WTC11 (cell line): ENCODE data around the gene PNPT1. TPM values are rescaled to one million over a fixed set of nuclear protein-coding genes. Genes with fewer than 3 reads are reported as not detected.

Experiments
- ATAC-seq: fragments of 200-7000 bp; cut with Tn5 transposase; 2 replicates; pipeline ENCODE4 v1.10.0; 2021; ENCODE audit warnings: mild to moderate bottlenecking, moderate library complexity
- CTCF ChIA-PET: fragments of 300-600 bp; sonication (Branson Sonifier 250); formaldehyde crosslinking; loops from one replicate; lab custom pipeline; 2021; ENCODE audit warnings: antibody characterized with exemption; lab: Charles Lee
- POLR2A ChIA-PET: fragments of 350-600 bp; sonication (Branson Sonifier 250); formaldehyde crosslinking; loops from one replicate; lab custom pipeline; 2021; ENCODE audit warnings: antibody characterized with exemption; lab: Charles Lee
- DNase-seq: peaks from one replicate; pipeline ENCODE4 v3.0.0; 2021; ENCODE audit warnings: low spot score
- H3K27ac Mint-ChIP-seq: 2 replicates; pipeline ENCODE4 v1.8.0; 2021; ENCODE audit warnings: mixed read lengths
- H3K27me3 Mint-ChIP-seq: 2 replicates; pipeline ENCODE4 v1.8.0; 2021; ENCODE audit warnings: low read depth, mild to moderate bottlenecking, moderate library complexity, mixed read lengths
- H3K36me3 Mint-ChIP-seq: 2 replicates; pipeline ENCODE4 v1.8.0; 2021; ENCODE audit warnings: mixed read lengths
- H3K4me1 Mint-ChIP-seq: 2 replicates; pipeline ENCODE4 v1.8.0; 2022; ENCODE audit warnings: mixed read lengths
- H3K4me3 Mint-ChIP-seq: 2 replicates; pipeline ENCODE4 v1.8.0; 2021; ENCODE audit warnings: mild to moderate bottlenecking, moderate library complexity, mixed read lengths
- H3K9me3 Mint-ChIP-seq: 2 replicates; pipeline ENCODE4 v1.8.0; 2021; ENCODE audit warnings: mixed read lengths
- AR ChIP-seq: fragments of 250-450 bp; sonication (Bioruptor Pico); IDR thresholded peaks from 2 replicates; pipeline ENCODE4 v1.9.0; 2021; ENCODE audit warnings: mild to moderate bottlenecking
- ATF1 ChIP-seq: sonication (generic); formaldehyde crosslinking; IDR thresholded peaks from 2 replicates; pipeline ENCODE4 v1.8.1; 2023; ENCODE audit warnings: mild to moderate bottlenecking, moderate library complexity, missing genetic modification reagents
- ATF3 ChIP-seq: sonication (generic); formaldehyde crosslinking; conservative IDR thresholded peaks from 2 replicates; pipeline ENCODE4 v1.8.1; 2022; ENCODE audit warnings: mild to moderate bottlenecking, missing genetic modification reagents
- CREM ChIP-seq: sonication (generic); formaldehyde crosslinking; IDR thresholded peaks from 2 replicates; pipeline ENCODE4 v1.8.1; 2022; ENCODE audit warnings: mild to moderate bottlenecking, missing genetic modification reagents, moderate library complexity
- ETV6 ChIP-seq: sonication (generic); formaldehyde crosslinking; IDR thresholded peaks from 2 replicates; pipeline ENCODE4 v1.8.1; 2022; ENCODE audit warnings: mild to moderate bottlenecking, missing genetic modification reagents
- GTF2I ChIP-seq: fragments of 250-450 bp; sonication (Bioruptor Pico); conservative IDR thresholded peaks from 2 replicates; pipeline ENCODE4 v1.4.0; 2021; ENCODE audit warnings: mild to moderate bottlenecking
- IRF2 ChIP-seq: sonication (generic); formaldehyde crosslinking; IDR thresholded peaks from 2 replicates; pipeline ENCODE4 v1.8.0; 2022; ENCODE audit warnings: low read depth, missing genetic modification reagents, borderline replicate concordance
- MLX ChIP-seq: sonication (generic); formaldehyde crosslinking; IDR thresholded peaks from 2 replicates; pipeline ENCODE4 v1.8.1; 2023; ENCODE audit warnings: mild to moderate bottlenecking, missing genetic modification reagents, moderate library complexity
- NR2C2 ChIP-seq: sonication (generic); formaldehyde crosslinking; IDR thresholded peaks from 2 replicates; pipeline ENCODE4 v1.8.0; 2022; ENCODE audit warnings: mild to moderate bottlenecking, missing genetic modification reagents
- RELA ChIP-seq: sonication (generic); formaldehyde crosslinking; IDR thresholded peaks from 2 replicates; pipeline ENCODE4 v1.8.1; 2022; ENCODE audit warnings: missing genetic modification reagents, mild to moderate bottlenecking, borderline replicate concordance
- SMAD3 ChIP-seq: sonication (generic); formaldehyde crosslinking; IDR thresholded peaks from 2 replicates; pipeline ENCODE4 v1.8.0; 2022; ENCODE audit warnings: missing genetic modification reagents, mild to moderate bottlenecking, borderline replicate concordance
- SP1 ChIP-seq: sonication (generic); formaldehyde crosslinking; conservative IDR thresholded peaks from 2 replicates; pipeline ENCODE4 v1.8.1; 2022; ENCODE audit warnings: missing genetic modification reagents
- TCF7 ChIP-seq: sonication (generic); formaldehyde crosslinking; IDR thresholded peaks from 2 replicates; pipeline ENCODE4 v1.8.0; 2022; ENCODE audit warnings: mild to moderate bottlenecking, low read depth, missing genetic modification reagents, moderate library complexity
- TEAD4 ChIP-seq: sonication (generic); formaldehyde crosslinking; IDR thresholded peaks from 2 replicates; pipeline ENCODE4 v1.8.0; 2022; ENCODE audit warnings: mild to moderate bottlenecking, missing genetic modification reagents
- ZNF232 ChIP-seq: sonication (generic); formaldehyde crosslinking; IDR thresholded peaks from 2 replicates; pipeline ENCODE4 v1.8.0; 2022; ENCODE audit warnings: mild to moderate bottlenecking, missing genetic modification reagents
- ZNF263 ChIP-seq: sonication (generic); formaldehyde crosslinking; IDR thresholded peaks from 2 replicates; pipeline ENCODE4 v1.8.1; 2022; ENCODE audit warnings: low read depth, mild to moderate bottlenecking, moderate library complexity, missing genetic modification reagents
- ZNF512 ChIP-seq: sonication (generic); formaldehyde crosslinking; IDR thresholded peaks from 2 replicates; pipeline ENCODE4 v1.8.1; 2022; ENCODE audit warnings: missing genetic modification reagents, borderline replicate concordance
- ZNF671 ChIP-seq: fragments of 250-450 bp; sonication (Bioruptor Pico); IDR thresholded peaks from 2 replicates; pipeline ENCODE4 v1.8.0; 2021; ENCODE audit warnings: mild to moderate bottlenecking
- ZSCAN18 ChIP-seq: fragments of 250-450 bp; sonication (Bioruptor Pico); IDR thresholded peaks from 2 replicates; pipeline ENCODE4 v2.1.2; 2022; ENCODE audit warnings: mild to moderate bottlenecking, moderate library complexity
- total RNA-seq: library from RNA; stranded (reverse); gene quantifications from 3 replicates; pipeline ENCODE4 v1.2.3, GENCODE V29; 2021

The PNPT1 gene
- total RNA-seq, 1 experiment from 2014 or later = 44.9 TPM

- POLR2A ChIA-PET = no interaction called here
- 0 out of 2 replicates have a peak overlapping the region, but pooled peaks have one; percentile 32 for H3K27ac Mint-ChIP-seq
Observed at GRCh38 chr2:55610954-55611743, 82.5 kb downstream of the PNPT1 start.

GRCh38 chr2:55609938-55610578, 83.6 kb downstream of the PNPT1 start:
- no peaks in the 10 kb centered on the region for H3K9me3 Mint-ChIP-seq
- ATAC-seq (no peak), DNase-seq (no peak)
- ChIA-PET POLR2A (interaction anchor here (0.7 kb wide), 1 partner anchor 9 kb away, joined by 4 read pairs; no protein-coding TSS in a partner anchor), CTCF (interaction anchor here (1.5 kb wide), 1 partner anchor 29 kb away, joined by 3 read pairs; no protein-coding TSS in a partner anchor)
- H3K4me1 Mint-ChIP-seq = no peaks in the 10 kb centered on the region
- TF ChIP-seq MLX (CRISPR knock-in tag) (no peak), ETV6 (CRISPR knock-in tag) (no peak), ZNF232 (CRISPR knock-in tag) (no peak), IRF2 (CRISPR knock-in tag) (no peak), GTF2I (CRISPR knock-in tag) (no peak), CREM (CRISPR knock-in tag) (no peak), ATF1 (no peak), ZNF263 (no peak), ATF3 (CRISPR knock-in tag) (no peak), SP1 (CRISPR knock-in tag) (no peak), TEAD4 (CRISPR knock-in tag) (no peak)
- H3K4me3 Mint-ChIP-seq = no peak overlapping the region
- H3K27me3 Mint-ChIP-seq = no peaks in the 10 kb centered on the region
- H3K36me3 Mint-ChIP-seq = peaks cover 25% of the 10 kb centered on the region
- no peak overlapping the region for H3K27ac Mint-ChIP-seq

More at GRCh38 chr2:55610954-55611743, 82.5 kb downstream of the PNPT1 start:
- ATAC-seq = no peak
- CTCF ChIA-PET = interaction anchor here (1.5 kb wide), 1 partner anchor 30 kb away, joined by 3 read pairs; no protein-coding TSS in a partner anchor
- DNase-seq = no peak
- no peaks in the 10 kb centered on the region for H3K27me3 Mint-ChIP-seq
- no peaks in the 10 kb centered on the region for H3K9me3 Mint-ChIP-seq
- H3K4me3 Mint-ChIP-seq = no peak overlapping the region
- no peak for TF ChIP-seq ZSCAN18
- peaks cover 28% of the 10 kb centered on the region for H3K36me3 Mint-ChIP-seq
- H3K4me1 Mint-ChIP-seq = peaks cover 8% of the 10 kb centered on the region

GRCh38 chr2:55609193-55609794, 84.3 kb downstream of the PNPT1 start:
- TF ChIP-seq RELA (CRISPR knock-in tag) = no peak
- no peak overlapping the region for H3K4me3 Mint-ChIP-seq
- ChIA-PET POLR2A (no interaction called here), CTCF (interaction anchor here (1.3 to 1.5 kb wide), 2 partner anchors 28 to 41 kb away, joined by 3 read pairs; no protein-coding TSS in a partner anchor)
- no peaks in the 10 kb centered on the region for H3K4me1 Mint-ChIP-seq
- no peak for DNase-seq
- peaks cover 23% of the 10 kb centered on the region for H3K36me3 Mint-ChIP-seq
- no peaks in the 10 kb centered on the region for H3K9me3 Mint-ChIP-seq
- no peaks in the 10 kb centered on the region for H3K27me3 Mint-ChIP-seq
- no peak overlapping the region; the same call in 1 of the 2 replicates for H3K27ac Mint-ChIP-seq
- no peak for ATAC-seq

GRCh38 chr2:55607717-55608116, 85.9 kb downstream of the PNPT1 start:
- CTCF ChIA-PET = no interaction called here
- H3K36me3 Mint-ChIP-seq = peaks cover 13% of the 10 kb centered on the region
- TF ChIP-seq ZNF512 (CRISPR knock-in tag) (no peak), AR (CRISPR knock-in tag) (no peak), ZNF671 (CRISPR knock-in tag) (no peak), TCF7 (CRISPR knock-in tag) (no peak), ATF1 (no peak), RELA (CRISPR knock-in tag) (no peak), NR2C2 (no peak), SMAD3 (CRISPR knock-in tag) (no peak), TEAD4 (CRISPR knock-in tag) (no peak)

More at GRCh38 chr2:55607717-55608116, 85.9 kb downstream of the PNPT1 start:
- POLR2A ChIA-PET = no interaction called here
- H3K27me3 Mint-ChIP-seq = no peaks in the 10 kb centered on the region
- H3K27ac Mint-ChIP-seq = no peak overlapping the region
- DNase-seq = no peak
- no peak overlapping the region for H3K4me3 Mint-ChIP-seq
- no peak for ATAC-seq
- no peaks in the 10 kb centered on the region for H3K4me1 Mint-ChIP-seq
- H3K9me3 Mint-ChIP-seq = no peaks in the 10 kb centered on the region
